HG03139 (cell line): ENCODE measurements around the gene PDCD11.
A peak's percentile ranks its signal among the peaks of the same experiment; 100 is the strongest.

Experiments
- ATAC-seq: cut with Tn5 transposase; IDR thresholded peaks from one replicate; pipeline ENCODE4 v1.9.1; 2021; ENCODE audit not compliant: unreplicated experiment

Gene PDCD11

GRCh38 chr10:103450201-103450695 is 53.8 kb downstream of the PDCD11 start:
- no peak for ATAC-seq

- no peak for ATAC-seq
These were observed 54.8 kb downstream of the PDCD11 start for GRCh38 chr10:103451091-103451813.

GRCh38 chr10:103451831-103452505 is 55.5 kb downstream of the PDCD11 start, which contains the start of gene CALHM2:
CALHM2 (minus strand) TSS chr10:103452370; CDS start chr10:103449941, 2,429 bp downstream.
- ATAC-seq = peak; percentile 45

GRCh38 chr10:103452506-103453230 is 56.2 kb downstream of the PDCD11 start:
- peak; percentile 11 for ATAC-seq

- ATAC-seq = no peak
These were observed 57.6 kb downstream of the PDCD11 start for GRCh38 chr10:103454026-103454425.

- ATAC-seq = no peak
These were observed 58.8 kb downstream of the PDCD11 start for GRCh38 chr10:103455235-103455634.

DNA sequence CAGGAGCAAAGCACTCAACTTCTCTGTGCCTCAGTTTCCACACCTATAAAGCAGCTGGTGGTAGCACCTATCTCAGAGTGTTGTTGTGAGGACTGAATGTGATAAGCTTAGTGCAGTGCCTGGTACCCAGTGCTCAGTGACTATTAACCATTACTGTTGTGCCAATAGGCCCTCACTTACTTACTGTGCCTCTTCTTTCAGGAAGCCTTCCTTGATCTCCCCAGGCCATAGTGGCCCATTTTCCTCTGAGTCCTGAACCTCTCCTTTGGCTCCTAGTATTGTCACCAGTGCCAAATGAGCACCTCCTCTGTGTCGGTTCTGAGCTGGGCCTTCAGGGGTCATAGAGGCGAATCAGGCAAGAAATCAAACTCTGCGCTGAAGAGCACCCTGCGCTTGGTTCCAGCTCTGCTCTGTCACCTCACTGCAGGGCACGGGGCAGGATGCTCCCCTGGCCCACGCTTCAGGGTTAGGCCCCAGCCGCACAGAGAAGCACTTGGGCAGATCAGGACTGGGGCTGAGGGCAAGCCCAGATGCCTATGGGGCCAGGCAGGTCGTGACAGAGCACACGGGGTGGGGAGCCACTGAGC is 59.7 kb downstream of the PDCD11 start:
- no peak for ATAC-seq

DNA sequence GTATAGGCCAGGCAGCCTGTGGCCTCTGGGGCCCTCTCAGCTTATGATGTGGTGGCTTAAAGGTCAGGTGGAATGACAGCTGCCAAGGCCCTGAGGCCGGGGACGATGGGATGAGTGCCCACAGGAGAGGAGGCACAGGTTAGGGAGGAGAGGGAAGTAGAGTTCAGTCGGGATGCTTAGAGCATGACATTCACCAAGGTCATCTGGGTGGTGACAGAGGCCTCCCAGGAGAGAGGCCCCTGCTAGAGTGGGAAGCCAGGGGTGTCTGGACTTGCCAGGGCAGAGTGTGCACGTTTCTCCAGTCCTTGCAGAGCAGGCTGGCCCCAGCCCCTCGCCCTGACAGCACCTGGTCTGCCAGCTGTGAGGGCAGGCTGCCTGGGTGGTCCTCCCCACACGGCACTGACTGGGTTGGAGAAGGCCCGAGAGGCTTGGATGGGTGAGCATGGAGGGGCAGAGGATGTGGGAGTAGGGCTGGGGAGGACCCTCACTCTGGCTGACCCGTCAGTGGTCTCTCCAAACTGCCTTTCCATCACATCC is 60.8 kb downstream of the PDCD11 start:
- no peak for ATAC-seq

- no peak for ATAC-seq
These were observed 61.6 kb downstream of the PDCD11 start for GRCh38 chr10:103457896-103458583.

DNA sequence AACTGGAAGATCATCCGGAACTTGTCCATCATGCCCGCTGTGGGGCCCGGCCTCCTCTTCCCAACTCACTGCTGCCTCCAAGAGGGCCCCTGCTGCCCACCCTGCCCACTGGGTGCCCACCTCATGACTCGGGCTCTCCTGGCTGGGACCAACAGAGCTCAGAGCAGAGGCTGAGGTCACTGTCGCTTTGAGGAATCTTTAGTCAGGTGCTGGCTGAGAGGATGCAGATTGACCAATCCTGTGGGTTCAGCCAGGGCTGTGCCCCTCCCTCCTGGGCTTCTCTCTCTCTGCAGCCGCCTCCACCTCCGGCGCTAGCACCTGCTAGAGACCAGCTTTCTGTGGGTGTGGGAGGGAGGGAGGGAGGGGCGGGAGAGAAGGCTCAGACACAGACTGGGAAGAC is 62.3 kb downstream of the PDCD11 start, which contains the start of gene CALHM1:
TSS of gene CALHM1 (minus strand) at position 181 of the 400 bp plus-strand sequence. CDS start at position 32, 149 bp downstream.
- ATAC-seq = no peak

DNA sequence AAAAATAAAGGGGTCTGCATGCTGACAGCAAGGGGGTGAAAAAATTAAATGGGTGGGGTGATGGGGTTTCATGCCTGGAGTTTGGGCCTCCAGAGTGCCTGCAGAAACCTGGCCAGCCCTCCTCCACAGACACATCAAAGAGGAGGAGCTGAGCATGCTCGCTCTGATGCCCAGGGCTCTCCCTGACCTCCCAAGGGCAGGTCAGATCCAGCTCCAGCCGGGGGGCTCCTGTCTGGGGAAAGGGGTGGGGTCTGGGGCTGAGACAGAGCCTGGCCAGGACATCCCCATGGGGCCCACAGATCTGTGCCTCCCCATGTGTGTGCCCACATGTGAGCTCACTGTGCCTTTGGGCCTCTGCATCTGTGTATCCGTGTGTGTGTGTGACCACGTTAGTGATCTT is 63.2 kb downstream of the PDCD11 start:
- ATAC-seq = no peak

- no peak for ATAC-seq
These were observed 67.1 kb downstream of the PDCD11 start for GRCh38 chr10:103463499-103463898.

DNA sequence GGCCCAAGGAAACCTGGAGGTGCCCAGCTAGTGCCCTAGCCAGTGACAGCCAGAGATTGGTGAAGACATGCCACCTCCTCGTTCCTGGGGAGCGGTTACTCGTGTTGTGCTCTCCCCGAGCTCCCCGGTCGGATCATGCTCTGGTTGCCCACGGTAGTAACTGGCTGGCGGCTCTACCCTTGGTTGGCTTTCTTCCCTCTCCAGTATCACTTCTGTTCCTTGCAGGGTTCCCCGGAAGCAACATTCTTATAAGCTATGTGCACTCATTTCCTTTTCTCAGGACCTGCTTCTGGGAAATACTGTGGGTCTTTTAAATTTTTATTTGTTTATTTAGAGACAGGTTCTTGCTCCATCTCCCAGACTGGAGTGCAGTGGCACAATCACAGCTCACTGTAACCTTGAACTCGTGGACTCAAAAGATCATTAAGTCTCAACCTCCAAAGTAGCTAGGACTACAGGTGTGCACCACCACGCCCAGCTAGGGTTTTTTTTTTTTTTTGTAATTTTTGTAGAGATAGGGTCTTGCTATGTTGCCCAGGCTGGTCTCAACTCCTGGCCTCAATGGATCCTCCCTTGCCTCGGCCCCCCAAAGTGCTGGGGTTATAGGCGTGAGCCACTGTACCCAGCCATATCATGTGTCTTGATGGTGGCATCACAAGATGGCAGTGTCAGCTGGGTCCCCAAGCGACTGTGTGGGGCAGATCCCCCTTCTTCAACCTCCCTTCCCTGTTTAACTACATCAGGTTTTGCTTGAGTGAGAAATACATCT is 69.2 kb downstream of the PDCD11 start:
- no peak for ATAC-seq

DNA sequence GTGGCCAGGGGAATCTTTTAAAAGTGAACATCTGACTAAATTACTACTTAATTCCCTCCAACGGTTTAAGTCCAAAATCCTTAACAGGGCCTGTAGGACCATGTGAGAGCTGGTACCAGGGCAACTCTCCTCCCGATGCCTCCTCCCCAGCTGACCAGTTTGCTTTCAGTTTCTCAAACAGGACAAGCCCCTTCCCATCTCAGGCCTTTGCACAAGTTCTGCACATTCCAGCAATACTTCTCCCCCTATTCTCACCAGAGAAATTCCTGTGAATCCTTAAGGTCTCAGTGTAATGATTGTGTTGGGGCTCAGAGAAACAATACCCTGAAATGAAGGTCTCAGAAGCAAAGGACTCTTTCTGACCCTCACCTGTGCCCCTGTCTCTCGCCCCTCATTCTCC is 70.3 kb downstream of the PDCD11 start:
- no peak for ATAC-seq

DNA sequence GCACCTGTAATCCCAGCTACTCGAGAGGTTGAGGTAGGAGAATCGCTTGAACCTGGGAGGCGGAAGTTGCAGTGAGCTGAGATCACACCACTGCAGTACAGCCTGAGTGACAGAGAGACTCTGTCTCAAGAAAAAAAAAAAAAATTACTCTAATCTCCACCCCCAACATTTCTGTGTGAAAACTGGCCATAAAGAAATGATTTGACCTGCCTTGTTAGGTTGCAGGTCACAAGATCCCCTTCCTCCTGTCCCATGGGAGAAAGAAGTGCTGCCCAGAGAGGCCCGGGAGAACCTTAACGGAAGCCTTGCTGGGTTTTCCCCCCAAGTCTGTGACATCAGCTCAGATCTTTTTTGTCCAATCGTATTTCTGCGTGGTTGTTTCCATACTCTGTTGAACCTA is 71.0 kb downstream of the PDCD11 start:
- no peak for ATAC-seq

GRCh38 chr10:103469201-103469600 is 72.8 kb downstream of the PDCD11 start:
- no peak for ATAC-seq

- peak; percentile 56 for ATAC-seq
These were observed 74.6 kb downstream of the PDCD11 start for GRCh38 chr10:103470761-103471653.

GRCh38 chr10:103472005-103472404 is 75.6 kb downstream of the PDCD11 start:
- no peak for ATAC-seq
